NCI-H510A treated with DMSO at 0.1 percent for 48 hours (cell line): ENCODE results near the gene HYDIN.
"Not testable (repeated sequence)": the region's sequence is repeated elsewhere in the genome, so short reads cannot be mapped to it uniquely, and the experiment has no call there.

Experiments used
- DNase-seq: peaks from one replicate; lab custom pipeline; 2025; lab: John Stamatoyannopoulos, UW

Gene HYDIN

GRCh38 chr16:70851299-70851698 lies 379.2 kb downstream of the HYDIN start:
- DNase-seq = not testable (repeated sequence)

GRCh38 chr16:70823498-70824118 lies 406.9 kb downstream of the HYDIN start:
- not testable (repeated sequence) for DNase-seq

GRCh38 chr16:70822734-70823133 lies 407.8 kb downstream of the HYDIN start:
- not testable (repeated sequence) for DNase-seq

GRCh38 chr16:70818088-70818487 lies 412.4 kb downstream of the HYDIN start:
- not testable (repeated sequence) for DNase-seq

- DNase-seq = no peak
Measured at GRCh38 chr16:70809392-70810060, 421.0 kb downstream of the HYDIN start.

- DNase-seq = no peak
Measured at GRCh38 chr16:70808371-70808770, 422.2 kb downstream of the HYDIN start.

- DNase-seq = no peak
Measured at GRCh38 chr16:70805787-70806186, 424.7 kb downstream of the HYDIN start.

- DNase-seq = no peak
Measured at GRCh38 chr16:70805380-70805779, 425.1 kb downstream of the HYDIN start.

GRCh38 chr16:70804734-70805169 lies 425.8 kb downstream of the HYDIN start:
- no peak for DNase-seq

GRCh38 chr16:70804153-70804733 lies 426.3 kb downstream of the HYDIN start:
- no peak for DNase-seq

- no peak for DNase-seq
Measured at GRCh38 chr16:70803319-70803718, 427.2 kb downstream of the HYDIN start.

GRCh38 chr16:70801611-70802010 lies 428.9 kb downstream of the HYDIN start:
- no peak for DNase-seq

- DNase-seq = peak; percentile 73
Measured at GRCh38 chr16:70800781-70801480, 429.6 kb downstream of the HYDIN start, which contains the start of gene VAC14. TSS of gene VAC14 (minus strand) at chr16:70801158. CDS start at chr16:70800900, 258 bp downstream.

GRCh38 chr16:70800311-70800710 lies 430.2 kb downstream of the HYDIN start:
- DNase-seq = no peak

- no peak for DNase-seq
Measured at GRCh38 chr16:70796301-70796700, 434.2 kb downstream of the HYDIN start.

GRCh38 chr16:70795296-70795912 lies 435.1 kb downstream of the HYDIN start:
- no peak for DNase-seq

- no peak for DNase-seq
Measured at GRCh38 chr16:70793851-70794502, 436.5 kb downstream of the HYDIN start.

- no peak for DNase-seq
Measured at GRCh38 chr16:70790815-70791214, 439.7 kb downstream of the HYDIN start.

GRCh38 chr16:70789595-70790447 lies 440.7 kb downstream of the HYDIN start:
- no peak for DNase-seq
